ENCODE measurements around the gene ARFGAP3. TPM values are rescaled to one million over a fixed set of nuclear protein-coding genes. Genes with fewer than 3 reads are reported as not detected.

Gene ARFGAP3
- 10 to 100 TPM; 35.7 to 45.3 (median 40.5) TPM for total RNA-seq
- 10 to 100 TPM; 23.4 to 28.4 (median 27.1) TPM for polyA plus RNA-seq

DNA sequence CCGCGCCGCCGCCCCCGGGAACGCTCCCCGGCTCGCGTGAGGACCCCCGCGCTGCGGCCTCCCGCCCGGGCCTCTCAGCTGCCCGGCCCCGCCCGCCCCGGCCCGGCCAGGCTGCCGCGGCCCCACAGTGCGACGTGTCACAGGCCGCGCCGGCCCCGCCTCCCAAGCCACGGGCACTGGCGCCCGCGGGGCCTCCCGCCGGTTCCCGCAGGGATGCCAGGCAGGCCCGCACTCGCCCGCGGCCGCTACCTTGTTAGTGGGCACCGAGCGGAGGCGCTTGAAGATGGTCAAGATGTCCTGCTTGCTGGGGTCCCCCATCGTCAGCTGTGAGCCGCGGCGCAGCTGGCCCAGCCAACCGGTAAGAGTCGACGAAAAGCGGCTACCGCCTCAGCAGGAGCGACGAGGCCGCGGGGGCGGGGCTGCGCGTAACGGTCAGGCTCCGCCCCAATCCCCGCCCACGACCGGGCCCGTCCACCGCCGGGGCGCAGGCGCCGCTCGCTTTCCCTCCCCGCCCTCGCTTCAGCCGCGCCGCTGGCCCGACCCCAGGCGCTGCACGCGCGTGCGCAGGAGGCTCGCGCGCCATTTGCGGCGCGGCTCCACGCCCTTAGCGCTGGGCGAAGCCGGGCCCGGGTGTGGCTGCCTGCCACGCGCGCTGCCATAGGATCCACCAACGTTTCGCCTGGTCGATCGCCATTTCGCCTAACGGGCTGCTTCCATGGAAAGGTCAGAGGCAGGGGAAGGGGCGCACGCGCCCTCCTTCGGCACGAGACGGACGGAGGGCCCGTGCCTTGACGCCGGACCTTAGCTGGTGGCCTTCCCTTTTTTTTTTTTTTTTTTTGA lies at the start of gene ARFGAP3:
Gene ARFGAP3, minus strand, starts transcription at position 409 of the 840 bp plus-strand sequence. Its CDS starts 91 bp downstream, at position 318.
- Histone ChIP-seq H3K27ac (peak within 1 kb of the TSS; percentile 90 to 98 (median 94)), H3K27me3 (no peaks in the 10 kb centered on the region), H3K4me3 (peak within 1 kb of the TSS; percentile 68 to 95 (median 78)), H3K36me3 (no peaks in the 10 kb centered on the region), H3K9me3 (no peaks in the 10 kb centered on the region), H3K4me1 (peaks cover 0 to 29% (median 17%) of the 10 kb centered on the region in 4 donors)
- peak; percentile 63 to 72 for TF ChIP-seq POLR2A (IDR thresholded peaks at IDR 0.05)
- TF ChIP-seq POLR2AphosphoS5 (IDR thresholded peaks at IDR 0.05), result peak; percentile 92 to 98 (median 94)
- no peak for TF ChIP-seq EP300 (IDR thresholded peaks at IDR 0.05)
- DNase-seq, result peak; percentile 97
- intact Hi-C loops (cut with DNase I), result loop anchor here (2.0 to 10.0 kb wide), 4 partner anchors 158 to 288 kb away; partner anchors contain the start of genes ATP5MGL, CYB5R3, MCAT and PACSIN2
- WGBS, 2 donors, result 7 to 9% methylated on average over 111 of the region's 111 CpGs

GRCh38 chr22:42905702-42906183 lies 48.7 kb upstream of the ARFGAP3 start:
- TF ChIP-seq EP300 (IDR thresholded peaks at IDR 0.05), result no peak
- no peak for TF ChIP-seq POLR2AphosphoS5 (IDR thresholded peaks at IDR 0.05)
- TF ChIP-seq POLR2A (IDR thresholded peaks at IDR 0.05), result no peak
- TF ChIP-seq CTCF (IDR thresholded peaks at IDR 0.05), result no peak
- WGBS, 2 donors, result 21 to 63% methylated on average over 5 of the region's 5 CpGs
- Histone ChIP-seq H3K4me3 (no peak overlapping the region), H3K4me1 (peaks cover 0 to 93% (median 77%) of the 10 kb centered on the region in 4 donors), H3K9me3 (no peaks in the 10 kb centered on the region), H3K36me3 (peaks cover 0 to 9% (median 2%) of the 10 kb centered on the region in 4 donors), H3K27ac (peak overlapping the region; percentile 66 to 77 (median 76)), H3K27me3 (no peaks in the 10 kb centered on the region)
- intact Hi-C loops (cut with DNase I), result loop anchor here (5.0 kb wide), 3 partner anchors 87 to 127 kb away; no protein-coding TSS in a partner anchor
- DNase-seq, result no peak

- H3K4me3 ChIP-seq, result no peak overlapping the region
- no peaks in the 10 kb centered on the region for H3K9me3 ChIP-seq
- H3K27me3 ChIP-seq, result no peaks in the 10 kb centered on the region
- TF ChIP-seq CTCF (IDR thresholded peaks at IDR 0.05) (no peak), EP300 (IDR thresholded peaks at IDR 0.05) (no peak), POLR2AphosphoS5 (IDR thresholded peaks at IDR 0.05) (no peak), POLR2A (IDR thresholded peaks at IDR 0.05) (no peak)
- peak overlapping the region; percentile 66 to 77 (median 76) for H3K27ac ChIP-seq
- H3K36me3 ChIP-seq, result peaks cover 0 to 4% (median 1%) of the 10 kb centered on the region in 4 donors
- 58 to 84% methylated on average over 13 of the region's 13 CpGs for WGBS, 2 donors
- peaks cover 0 to 89% (median 74%) of the 10 kb centered on the region in 4 donors for H3K4me1 ChIP-seq
- no peak for DNase-seq
- intact Hi-C loops (cut with DNase I), result loop anchor here (5.0 kb wide), 3 partner anchors 87 to 127 kb away; no protein-coding TSS in a partner anchor
Measured at GRCh38 chr22:42905217-42905616, 48.1 kb upstream of the ARFGAP3 start.

GRCh38 chr22:42904050-42904449 lies 47.0 kb upstream of the ARFGAP3 start:
- no peaks in the 10 kb centered on the region for H3K9me3 ChIP-seq
- H3K4me3 ChIP-seq, result no peak overlapping the region
- H3K27me3 ChIP-seq, result no peaks in the 10 kb centered on the region
- H3K27ac ChIP-seq, result peak overlapping the region; percentile 38 to 75 (median 64)
- peaks cover 0 to 78% (median 65%) of the 10 kb centered on the region in 4 donors for H3K4me1 ChIP-seq
- H3K36me3 ChIP-seq, result no peaks in the 10 kb centered on the region
- intact Hi-C loops (cut with DNase I), result loop anchor here (5.0 kb wide), 1 partner anchor 63 kb away; no protein-coding TSS in a partner anchor
- WGBS, 2 donors, result 91 to 94% methylated on average over 12 of the region's 12 CpGs
- no peak for DNase-seq
- TF ChIP-seq POLR2AphosphoS5 (IDR thresholded peaks at IDR 0.05), result no peak
- no peak for TF ChIP-seq CTCF (IDR thresholded peaks at IDR 0.05)
- TF ChIP-seq POLR2A (IDR thresholded peaks at IDR 0.05), result no peak
- no peak for TF ChIP-seq EP300 (IDR thresholded peaks at IDR 0.05)

Data from sigmoid colon (tissue), 7 donors.